ENCODE results near the gene FOXA3. TPM values are rescaled to one million over a fixed set of nuclear protein-coding genes. Genes with fewer than 3 reads are reported as not detected.

Gene FOXA3
- total and polyA plus RNA-seq, 2 of the 4 experiments (the other 2 are of a cell fraction) = not detected

GRCh38 chr19:45899919-45900589, 35.9 kb downstream of the FOXA3 start:
- no peak overlapping the region for H4K5ac ChIP-seq (ENCODE audit: low read depth, low read length)
- WGBS, 2 experiments (ENCODE audit: extremely low coverage in 2 of 2, insufficient read length in 1 of 2) = 100% methylated on average over 1 of the region's 4 CpGs

More at GRCh38 chr19:45899919-45900589, 35.9 kb downstream of the FOXA3 start:
- Histone ChIP-seq H4K91ac (ENCODE audit: insufficient read depth, low read depth, low read length) (no peak overlapping the region), H2BK20ac (ENCODE audit: low read depth, low read length) (no peak overlapping the region), H3K27me3 (ENCODE audit: control insufficient read depth, insufficient read depth, low read length) (no peaks in the 10 kb centered on the region), H2BK15ac (ENCODE audit: low read depth, low read length) (no peak overlapping the region), H4K20me1 (ENCODE audit: insufficient read depth, low read length) (0 out of 2 replicates have a peak, but pooled peaks cover 9% of the 10 kb centered on the region), H3K4me3 (ENCODE audit: insufficient read depth, low read depth, low read length) (no peak overlapping the region), H2AFZ (replicated peaks; ENCODE audit: low read length, poor library complexity) (no peak overlapping the region), H2BK120ac (ENCODE audit: low read depth, low read length) (no peak overlapping the region), H3K27ac (ENCODE audit: insufficient read depth, low read length) (no peak overlapping the region), H4K8ac (ENCODE audit: low read depth in 2 of 2, low read length in 2 of 2) (no peak overlapping the region), H3K4ac (ENCODE audit: low read depth, low read length) (no peak overlapping the region), H3K79me1 (ENCODE audit: low read depth in 1 of 2, low read length in 2 of 2) (peaks cover 13 to 21% of the 10 kb centered on the region in 2 experiments), H2AK5ac (ENCODE audit: low read depth, low read length) (no peak overlapping the region), H3K9me3 (ENCODE audit: control insufficient read depth, insufficient read depth, low read length) (no peaks in the 10 kb centered on the region), H3K4me1 (ENCODE audit: control insufficient read depth, insufficient read depth, low read length) (0 out of 2 replicates have a peak, but pooled peaks cover 4% of the 10 kb centered on the region), H3K9me1 (ENCODE audit: insufficient read depth, low read length) (peaks cover 7% of the 10 kb centered on the region; the same call in 1 of the 2 replicates), H3K23ac (ENCODE audit: low read depth, low read length) (no peak overlapping the region), H2BK5ac (ENCODE audit: low read depth, low read length, poor library complexity, severe bottlenecking) (no peak overlapping the region), H3K9ac (ENCODE audit: low read depth, low read length) (no peak overlapping the region), H3K18ac (ENCODE audit: low read depth, low read length) (no peak overlapping the region), H3K4me2 (ENCODE audit: low read depth, low read length) (no peak overlapping the region), H3K36me3 (ENCODE audit: control insufficient read depth, insufficient read depth, low read length) (peaks cover 29% of the 10 kb centered on the region), H2AK9ac (replicated peaks; ENCODE audit: low read depth, low read length, poor library complexity) (no peak overlapping the region), H3K56ac (ENCODE audit: extremely low read depth, insufficient read depth, low read length) (no peak overlapping the region), H3K14ac (replicated peaks; ENCODE audit: low read depth, low read length) (no peak overlapping the region)
- intact Hi-C loops (cut with micrococcal nuclease) (no loop called here), dilution Hi-C loops (cut with HindIII; ENCODE audit: low sequenced_read_pairs, unreplicated experiment) (no loop called here), in situ Hi-C loops (cut with MboI; ENCODE audit: low sequenced_read_pairs) (no loop called here)
- ATAC-seq (ENCODE audit: low read depth) (no peak), DNase-seq (no peak)
- no TSS peak for BruUV-seq (replicated peaks)
- TF ChIP-seq RFX5 (IDR thresholded peaks at IDR 0.05; ENCODE audit: low read depth, low read length) (no peak), POLR2A (IDR thresholded peaks at IDR 0.05; ENCODE audit: low read depth, low read length) (no peak), RCOR1 (IDR thresholded peaks at IDR 0.05; ENCODE audit: insufficient replicate concordance, low read length) (no peak), USF2 (IDR thresholded peaks at IDR 0.05; ENCODE audit: low read depth, low read length) (no peak), NFE2L2 (IDR thresholded peaks at IDR 0.05; ENCODE audit: low read depth, low read length) (no peak), MAZ (IDR thresholded peaks at IDR 0.05; ENCODE audit: borderline replicate concordance, low read depth, low read length) (no peak), CHD1 (IDR thresholded peaks at IDR 0.05; ENCODE audit: low read depth, low read length) (no peak), MXI1 (IDR thresholded peaks at IDR 0.05; ENCODE audit: borderline replicate concordance, low read depth, low read length) (no peak), ELK1 (IDR thresholded peaks at IDR 0.05; ENCODE audit: borderline replicate concordance, low read depth, low read length) (no peak), BHLHE40 (IDR thresholded peaks at IDR 0.05; ENCODE audit: low read depth, low read length) (no peak), MAFK (IDR thresholded peaks at IDR 0.05; ENCODE audit: low read depth, low read length) (no peak), CEBPB (IDR thresholded peaks at IDR 0.05; ENCODE audit: low read depth, low read length) (no peak), RAD21 (IDR thresholded peaks at IDR 0.05; ENCODE audit: low read length) (no peak), FOS (IDR thresholded peaks at IDR 0.05; ENCODE audit: low read depth, low read length) (no peak), CTCF (conservative IDR thresholded peaks at IDR 0.05; ENCODE audit: low read depth, low read length) (no peak), SMC3 (IDR thresholded peaks at IDR 0.05; ENCODE audit: low read depth, low read length) (no peak)
- ChIA-PET POLR2A (ENCODE audit: unreplicated experiment) (no interaction called here), CTCF (no interaction called here)

All from IMR-90 (cell line).